ENCODE results near the gene NTM.
"Not testable (repeated sequence)": the region's sequence is repeated elsewhere in the genome, so short reads cannot be mapped to it uniquely, and the experiment has no call there.

The NTM gene

GRCh38 chr11:131910178-131910522, 539.7 kb downstream of the NTM start:
- no peak for DNase-seq

- no peak for DNase-seq
These were observed 540.3 kb downstream of the NTM start for GRCh38 chr11:131910523-131911387.

DNA sequence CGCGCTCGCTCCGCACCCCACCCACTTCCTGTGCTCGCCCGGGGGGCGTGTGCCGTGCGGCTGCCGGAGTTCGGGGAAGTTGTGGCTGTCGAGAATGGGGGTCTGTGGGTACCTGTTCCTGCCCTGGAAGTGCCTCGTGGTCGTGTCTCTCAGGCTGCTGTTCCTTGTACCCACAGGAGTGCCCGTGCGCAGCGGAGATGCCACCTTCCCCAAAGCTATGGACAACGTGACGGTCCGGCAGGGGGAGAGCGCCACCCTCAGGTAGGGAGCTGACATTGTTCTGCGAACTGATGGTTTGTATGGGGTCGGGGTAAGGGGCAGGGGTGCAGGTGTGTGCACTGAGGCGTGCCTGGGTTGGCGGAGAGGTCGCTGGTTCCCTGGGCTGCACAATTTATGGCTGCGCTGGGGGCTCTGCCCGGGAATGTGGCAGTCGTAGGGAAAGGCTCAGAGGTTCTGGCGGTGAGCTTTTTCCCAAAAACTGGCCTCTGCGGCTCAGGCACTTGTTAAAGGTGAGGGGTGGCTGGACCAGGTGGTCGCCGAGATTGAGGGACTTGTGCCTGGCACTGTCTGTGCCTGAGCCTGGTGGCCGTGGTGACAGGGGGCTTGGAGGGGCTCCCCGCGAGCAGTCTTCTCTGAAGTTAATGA, 541.1 kb downstream of the NTM start:
- not testable (repeated sequence) for DNase-seq

GRCh38 chr11:131912134-131912533, 541.7 kb downstream of the NTM start:
- no peak for DNase-seq

- no peak for DNase-seq
These were observed 542.9 kb downstream of the NTM start for GRCh38 chr11:131913267-131913666.

GRCh38 chr11:131914361-131914774, 544.0 kb downstream of the NTM start:
- DNase-seq = no peak

DNA sequence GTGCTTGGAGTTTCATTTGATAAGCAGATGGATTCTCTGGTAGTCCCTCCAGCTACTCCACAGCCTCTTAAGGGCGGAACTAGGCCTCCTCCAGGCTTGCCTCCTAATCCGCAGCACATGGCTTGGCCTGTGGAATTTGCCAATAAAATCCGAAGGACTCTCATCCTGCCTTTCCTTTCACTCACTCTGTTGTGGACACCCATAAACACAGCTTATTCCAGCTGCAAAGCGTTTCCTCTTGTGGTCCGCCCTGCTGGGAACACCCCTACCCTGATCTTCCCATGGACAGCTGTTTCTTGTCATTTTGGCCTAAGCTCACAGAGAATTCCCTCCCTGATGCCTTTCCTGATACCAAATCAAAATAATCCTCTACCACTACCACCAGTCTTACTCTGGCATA, 546.2 kb downstream of the NTM start:
- no peak for DNase-seq

DNA sequence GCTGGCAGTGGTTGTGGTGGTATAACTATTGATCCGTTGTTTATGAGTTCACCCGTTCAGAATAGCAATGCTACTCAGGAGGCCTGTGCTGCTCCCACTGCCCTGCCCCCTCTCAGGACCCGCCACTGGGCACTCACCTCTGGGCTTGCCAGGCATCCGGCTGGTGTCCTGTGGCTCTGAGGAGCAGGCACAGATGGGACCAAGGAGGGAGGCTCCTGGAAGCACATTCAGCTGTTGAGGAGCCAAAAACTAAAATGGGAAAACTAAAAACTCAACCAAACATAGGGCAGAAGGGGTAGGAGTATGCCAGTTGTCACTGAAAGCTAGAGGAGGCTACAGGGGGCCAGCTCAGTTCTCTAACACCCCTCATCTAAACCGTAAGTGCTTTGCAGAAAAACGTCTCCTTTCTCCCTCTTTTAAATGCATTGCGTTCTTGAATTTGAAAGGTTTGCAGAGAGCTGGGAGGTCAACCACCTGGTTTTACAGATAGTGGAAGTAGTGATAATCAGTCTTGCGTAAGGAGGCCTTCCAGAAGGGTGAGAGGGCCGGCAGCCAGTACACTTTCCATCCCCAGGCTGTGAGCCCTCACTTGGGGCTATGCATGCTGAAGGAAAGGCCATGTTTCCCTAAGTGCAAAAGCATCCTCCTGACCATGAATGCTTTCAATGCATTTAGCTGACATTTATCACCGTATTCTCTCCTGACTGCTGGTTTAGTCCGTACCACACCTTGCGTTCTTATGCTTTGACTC, 547.4 kb downstream of the NTM start:
- no peak for DNase-seq

GRCh38 chr11:131918663-131919062, 548.2 kb downstream of the NTM start:
- DNase-seq = no peak

- no peak for DNase-seq
These were observed 551.8 kb downstream of the NTM start for GRCh38 chr11:131922220-131922619.

DNA sequence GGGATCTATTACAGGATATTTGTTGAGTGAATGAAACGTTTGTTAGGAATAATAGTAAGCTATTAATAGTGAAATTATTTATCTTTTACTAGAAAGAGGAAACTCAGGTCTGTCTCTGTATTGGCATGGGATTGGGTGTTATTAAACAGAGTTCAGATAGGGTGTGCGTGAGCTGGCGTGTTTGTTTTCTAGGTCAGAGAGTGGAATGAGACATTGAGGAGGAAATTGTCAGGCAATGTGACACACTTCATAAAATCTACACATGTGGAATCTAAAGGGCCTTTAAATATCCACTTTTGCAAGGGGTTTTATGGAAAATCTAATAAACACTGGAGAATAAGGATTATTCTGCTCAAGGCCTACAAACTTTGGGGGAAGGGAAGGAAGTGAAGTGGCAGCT, 552.9 kb downstream of the NTM start:
- no peak for DNase-seq

DNA sequence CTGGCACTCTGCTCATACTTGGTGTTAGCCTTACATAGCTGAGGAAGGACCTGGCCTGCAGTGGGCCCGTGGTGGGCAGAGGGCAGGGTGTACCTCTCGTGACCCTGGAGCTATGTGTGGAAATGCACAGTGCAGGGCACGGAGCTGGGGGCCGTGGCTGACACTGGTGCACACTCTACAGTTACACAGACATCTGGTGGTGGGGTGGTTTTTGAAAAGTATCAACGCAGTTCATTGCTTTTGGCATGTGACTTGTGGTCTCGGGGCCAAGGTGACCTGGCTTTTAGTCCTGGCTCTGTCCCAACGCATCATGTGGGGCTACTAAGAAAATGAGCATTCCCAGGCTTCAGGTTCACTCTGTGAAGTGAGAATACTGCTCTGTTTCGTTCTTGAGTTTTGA, 553.6 kb downstream of the NTM start:
- no peak for DNase-seq

- DNase-seq = no peak
These were observed 554.2 kb downstream of the NTM start for GRCh38 chr11:131924457-131925201.

DNA sequence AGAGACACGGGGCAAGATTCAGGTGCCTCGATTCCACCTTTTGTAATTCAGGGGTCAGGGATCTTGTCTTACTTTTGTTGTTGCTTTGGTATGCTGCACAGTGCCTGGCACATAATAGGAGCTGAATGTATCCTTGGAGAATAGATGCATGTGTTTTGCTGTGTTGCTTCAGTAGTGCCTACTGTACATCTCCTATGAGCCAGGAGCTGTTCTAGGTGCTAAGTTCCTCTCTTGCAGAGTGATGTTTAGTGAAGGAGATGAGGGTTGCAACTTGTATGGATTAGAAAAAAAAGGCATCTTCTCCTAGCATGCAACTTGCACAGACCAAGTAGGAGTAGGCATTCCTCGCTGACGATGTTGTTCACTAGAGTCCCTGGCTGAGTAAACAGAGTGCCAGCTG, 555.4 kb downstream of the NTM start:
- DNase-seq = no peak

GRCh38 chr11:131928992-131929391, 558.6 kb downstream of the NTM start:
- no peak for DNase-seq

GRCh38 chr11:131932584-131933325, 562.3 kb downstream of the NTM start:
- no peak for DNase-seq

DNA sequence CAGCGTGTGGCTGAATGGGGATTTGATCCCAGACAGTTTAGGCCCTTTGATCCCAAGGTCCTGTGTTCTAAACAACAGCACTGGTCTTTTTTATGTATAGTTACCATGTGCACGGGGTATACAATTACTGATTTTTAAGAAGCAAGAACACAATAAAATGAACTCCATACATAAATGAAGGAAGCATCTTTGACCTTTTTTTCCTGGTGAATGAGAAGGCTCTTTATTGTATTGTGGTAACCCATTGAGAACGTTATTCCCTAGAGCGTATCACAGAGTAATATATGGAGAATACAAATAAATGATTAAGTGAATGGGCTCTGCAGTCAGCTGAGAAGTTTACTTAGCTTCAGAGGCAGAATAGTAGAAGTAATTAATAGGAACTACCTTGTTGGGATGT, 563.6 kb downstream of the NTM start:
- no peak for DNase-seq

DNA sequence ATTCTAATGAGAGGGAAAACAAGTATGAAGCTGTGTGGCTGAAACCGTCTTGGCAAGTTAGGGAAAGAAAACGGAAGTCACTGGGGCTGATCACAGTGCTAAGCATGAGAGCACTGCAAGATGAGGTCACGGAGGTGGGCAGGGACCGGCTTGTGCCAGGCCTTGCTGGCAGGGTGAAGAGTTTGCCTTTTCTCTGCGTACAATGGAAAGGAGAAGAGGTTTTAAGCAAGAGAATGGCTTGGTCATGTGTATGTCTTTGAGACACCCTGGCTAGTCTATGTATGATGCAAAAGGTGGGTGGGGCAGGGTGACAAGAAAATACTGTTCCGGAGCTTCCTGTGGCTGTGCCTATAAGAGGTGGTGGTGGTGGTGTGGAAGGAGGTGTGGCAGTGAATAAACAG, 567.9 kb downstream of the NTM start:
- no peak for DNase-seq

- no peak for DNase-seq
These were observed 569.7 kb downstream of the NTM start for GRCh38 chr11:131940126-131940525.

DNA sequence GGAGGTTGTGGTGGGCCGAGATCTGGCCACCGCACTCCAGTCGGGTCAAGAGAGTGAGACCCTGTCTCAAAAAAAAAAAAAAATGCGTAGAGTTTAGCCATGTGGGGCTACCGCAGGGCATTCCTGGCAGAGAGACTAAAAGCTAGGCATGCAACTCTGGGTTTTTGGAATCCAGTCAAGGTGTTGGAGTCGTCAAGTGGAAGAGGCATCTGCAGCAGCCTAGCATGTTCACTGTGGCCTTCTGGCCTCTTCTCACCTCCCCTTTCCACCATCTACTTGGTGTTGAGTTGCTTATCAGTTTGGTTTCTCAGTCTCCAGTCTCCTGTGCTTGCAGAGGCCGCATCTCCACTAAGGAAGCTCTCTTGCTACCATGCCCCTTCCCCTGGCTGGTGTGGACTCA, 572.5 kb downstream of the NTM start:
- no peak for DNase-seq

- DNase-seq = no peak
These were observed 572.9 kb downstream of the NTM start for GRCh38 chr11:131943295-131943694.

GRCh38 chr11:131944736-131945135, 574.3 kb downstream of the NTM start:
- no peak for DNase-seq

Measured in DMS 273 treated with DMSO at 0.1 percent for 48 hours (cell line).